Vagina (tissue), 2 donors: ENCODE data around the gene CADPS.

Experiments
- POLR2A ChIP-seq, 2 donors: fragments of 450-650 bp; IDR thresholded peaks; one replicate each; pipeline ENCODE4 v1.6.1; 2017; ENCODE audit warnings: antibody characterized with exemption in 2 of 2, mild to moderate bottlenecking in 2 of 2, moderate library complexity in 2 of 2
- TF ChIP-seq, protein P1 (sequence below), 3 experiments: fragments of 450-650 bp in 2 of 3; fragments of 200-600 bp in 1 of 3; sonication (generic) in 1 of 3; IDR thresholded peaks; one replicate each; pipeline ENCODE4 v1.5.1; 2017 to 2019; ENCODE audit warnings: antibody characterized with exemption in 3 of 3, mild to moderate bottlenecking in 2 of 3, moderate library complexity in 2 of 3

DNA sequence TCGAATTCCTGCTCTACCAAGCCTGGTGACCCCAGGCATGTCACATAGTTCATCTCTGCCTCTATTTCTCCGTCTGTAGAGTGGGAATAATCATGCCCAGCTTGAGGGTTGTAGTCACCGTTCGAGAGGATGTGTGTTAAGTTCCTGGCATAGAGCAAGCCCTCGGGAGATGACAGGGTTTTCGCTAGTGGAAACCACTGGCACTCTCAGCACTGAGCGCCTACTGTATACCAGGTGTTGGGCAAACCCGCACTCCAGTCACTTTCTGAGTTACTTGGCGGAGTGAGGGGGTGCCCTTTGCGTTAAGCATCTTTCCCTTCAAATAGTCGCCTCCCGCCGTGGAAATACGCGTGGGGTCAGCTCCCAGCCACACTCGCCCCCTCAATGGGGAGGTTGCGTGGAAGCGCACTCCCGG lies 506.9 kb downstream of the CADPS start:
- TF ChIP-seq, protein P1, sequence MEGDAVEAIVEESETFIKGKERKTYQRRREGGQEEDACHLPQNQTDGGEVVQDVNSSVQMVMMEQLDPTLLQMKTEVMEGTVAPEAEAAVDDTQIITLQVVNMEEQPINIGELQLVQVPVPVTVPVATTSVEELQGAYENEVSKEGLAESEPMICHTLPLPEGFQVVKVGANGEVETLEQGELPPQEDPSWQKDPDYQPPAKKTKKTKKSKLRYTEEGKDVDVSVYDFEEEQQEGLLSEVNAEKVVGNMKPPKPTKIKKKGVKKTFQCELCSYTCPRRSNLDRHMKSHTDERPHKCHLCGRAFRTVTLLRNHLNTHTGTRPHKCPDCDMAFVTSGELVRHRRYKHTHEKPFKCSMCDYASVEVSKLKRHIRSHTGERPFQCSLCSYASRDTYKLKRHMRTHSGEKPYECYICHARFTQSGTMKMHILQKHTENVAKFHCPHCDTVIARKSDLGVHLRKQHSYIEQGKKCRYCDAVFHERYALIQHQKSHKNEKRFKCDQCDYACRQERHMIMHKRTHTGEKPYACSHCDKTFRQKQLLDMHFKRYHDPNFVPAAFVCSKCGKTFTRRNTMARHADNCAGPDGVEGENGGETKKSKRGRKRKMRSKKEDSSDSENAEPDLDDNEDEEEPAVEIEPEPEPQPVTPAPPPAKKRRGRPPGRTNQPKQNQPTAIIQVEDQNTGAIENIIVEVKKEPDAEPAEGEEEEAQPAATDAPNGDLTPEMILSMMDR (IDR thresholded peaks at IDR 0.05), result no peak
- no peak for TF ChIP-seq POLR2A (IDR thresholded peaks at IDR 0.05)
